Measurements from ENCODE around the gene HOXD13. TPM values are rescaled to one million over a fixed set of nuclear protein-coding genes. Genes with fewer than 3 reads are reported as not detected.

The HOXD13 gene
- total and polyA plus RNA-seq, 2 donors (not counting 3 experiments of a cell fraction or from before 2014, with no cell fraction given): not detected

DNA sequence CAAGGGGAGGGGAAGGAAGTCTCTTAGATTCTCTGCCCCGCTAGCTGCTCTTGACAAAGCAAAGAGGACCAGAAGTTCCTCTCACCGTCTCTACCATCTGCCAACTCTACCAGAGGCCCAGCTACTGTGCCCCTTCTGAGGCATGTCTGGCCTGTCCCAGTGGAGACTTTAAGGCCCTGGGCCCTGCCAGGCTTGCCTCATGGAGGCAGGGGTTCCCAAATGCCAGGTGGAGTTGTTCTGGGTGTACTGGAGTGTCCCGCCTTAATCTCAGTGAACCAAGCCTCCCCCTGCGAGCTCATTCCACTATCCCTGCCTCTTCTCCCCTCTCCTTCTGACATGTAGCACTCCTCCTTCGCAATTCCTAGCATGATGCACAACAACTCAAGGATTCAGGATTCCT lies 9.3 kb downstream of the HOXD13 start:
- no peak overlapping the region for H3K27ac ChIP-seq (ENCODE audit: insufficient read depth, low read depth, low read length)
- TF ChIP-seq JUN (IDR thresholded peaks at IDR 0.05; ENCODE audit: borderline replicate concordance, insufficient read depth, insufficient read length, low read depth) (no peak), GATA2 (IDR thresholded peaks at IDR 0.05; ENCODE audit: insufficient read depth, insufficient read length, low read depth, low read length) (no peak), MYC (IDR thresholded peaks at IDR 0.05; ENCODE audit: low read depth, low read length) (no peak), EZH2 (IDR thresholded peaks at IDR 0.05; ENCODE audit: borderline replicate concordance, low read depth, low read length, severe bottlenecking) (no peak), FOS (IDR thresholded peaks at IDR 0.05; ENCODE audit: borderline replicate concordance, insufficient read depth, low read length) (no peak), POLR2A (IDR thresholded peaks at IDR 0.05; ENCODE audit: low read depth, low read length) (no peak), POLR2AphosphoS5 (IDR thresholded peaks at IDR 0.05; ENCODE audit: insufficient read depth, low read depth, low read length) (no peak)
- TF ChIP-seq, protein P1, sequence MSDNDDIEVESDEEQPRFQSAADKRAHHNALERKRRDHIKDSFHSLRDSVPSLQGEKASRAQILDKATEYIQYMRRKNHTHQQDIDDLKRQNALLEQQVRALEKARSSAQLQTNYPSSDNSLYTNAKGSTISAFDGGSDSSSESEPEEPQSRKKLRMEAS (IDR thresholded peaks at IDR 0.05; ENCODE audit: insufficient read depth, insufficient read length): no peak
- TF ChIP-seq, protein P2, sequence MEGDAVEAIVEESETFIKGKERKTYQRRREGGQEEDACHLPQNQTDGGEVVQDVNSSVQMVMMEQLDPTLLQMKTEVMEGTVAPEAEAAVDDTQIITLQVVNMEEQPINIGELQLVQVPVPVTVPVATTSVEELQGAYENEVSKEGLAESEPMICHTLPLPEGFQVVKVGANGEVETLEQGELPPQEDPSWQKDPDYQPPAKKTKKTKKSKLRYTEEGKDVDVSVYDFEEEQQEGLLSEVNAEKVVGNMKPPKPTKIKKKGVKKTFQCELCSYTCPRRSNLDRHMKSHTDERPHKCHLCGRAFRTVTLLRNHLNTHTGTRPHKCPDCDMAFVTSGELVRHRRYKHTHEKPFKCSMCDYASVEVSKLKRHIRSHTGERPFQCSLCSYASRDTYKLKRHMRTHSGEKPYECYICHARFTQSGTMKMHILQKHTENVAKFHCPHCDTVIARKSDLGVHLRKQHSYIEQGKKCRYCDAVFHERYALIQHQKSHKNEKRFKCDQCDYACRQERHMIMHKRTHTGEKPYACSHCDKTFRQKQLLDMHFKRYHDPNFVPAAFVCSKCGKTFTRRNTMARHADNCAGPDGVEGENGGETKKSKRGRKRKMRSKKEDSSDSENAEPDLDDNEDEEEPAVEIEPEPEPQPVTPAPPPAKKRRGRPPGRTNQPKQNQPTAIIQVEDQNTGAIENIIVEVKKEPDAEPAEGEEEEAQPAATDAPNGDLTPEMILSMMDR (IDR thresholded peaks at IDR 0.05; ENCODE audit: extremely low read depth in 1 of 2, insufficient read depth in 1 of 2, low read depth in 1 of 2, low read length in 2 of 2): no peak
- H3K27me3 ChIP-seq (ENCODE audit: control insufficient read depth in 2 of 2, insufficient read depth in 2 of 2, low read length in 2 of 2): peaks cover 94 to 98% of the 10 kb centered on the region in 2 experiments
- ChIA-PET CTCF (interaction anchor here (1.4 to 2.4 kb wide), 3 partner anchors 9 to 1047 kb away, joined by 3 to 13 read pairs (median 4); no protein-coding TSS in a partner anchor), POLR2A (no interaction called here)
- dilution Hi-C loops (cut with MboI; ENCODE audit: extremely low pct_ligation_motif_present, low sequenced_read_pairs) (no loop called here), intact Hi-C loops (cut with micrococcal nuclease) (no loop called here)
- H3K4me3 ChIP-seq (replicated peaks in 1 of 3; ENCODE audit: insufficient read depth in 1 of 3, low read depth in 1 of 3, low read length in 3 of 3): no peak overlapping the region
- no peaks in the 10 kb centered on the region for H3K79me2 ChIP-seq (ENCODE audit: control insufficient read depth, insufficient read depth, low read length)
- H3K4me1 ChIP-seq (ENCODE audit: control insufficient read depth, extremely low read depth, insufficient read depth, low read length): peaks cover 4% of the 10 kb centered on the region
- no peak overlapping the region for H3K4me2 ChIP-seq (ENCODE audit: insufficient read depth, low read length)
- FAIRE-seq: no peak
- H2AFZ ChIP-seq (ENCODE audit: low read depth, low read length): no peak overlapping the region
- H4K20me1 ChIP-seq (replicated peaks; ENCODE audit: control insufficient read depth, extremely low read depth, insufficient read depth, low read length): no peaks in the 10 kb centered on the region
- no peak overlapping the region for H3K9ac ChIP-seq (replicated peaks; ENCODE audit: extremely low read depth, insufficient read depth, low read length)
- no peak for DNase-seq (ENCODE audit: low read depth, low spot score)
- H3K9me3 ChIP-seq (replicated peaks; ENCODE audit: control insufficient read depth, insufficient read depth, low read length): no peaks in the 10 kb centered on the region
- no peaks in the 10 kb centered on the region for H3K9me1 ChIP-seq (replicated peaks; ENCODE audit: control insufficient read depth, extremely low read depth, insufficient read depth, low read length)
- no TSS peak for BruUV-seq (replicated peaks)
- no peaks in the 10 kb centered on the region for H3K36me3 ChIP-seq (ENCODE audit: control insufficient read depth in 2 of 2, extremely low read depth in 1 of 2, insufficient read depth in 2 of 2, low read length in 2 of 2)
